ENCODE data around the gene NTF3.

DNA sequence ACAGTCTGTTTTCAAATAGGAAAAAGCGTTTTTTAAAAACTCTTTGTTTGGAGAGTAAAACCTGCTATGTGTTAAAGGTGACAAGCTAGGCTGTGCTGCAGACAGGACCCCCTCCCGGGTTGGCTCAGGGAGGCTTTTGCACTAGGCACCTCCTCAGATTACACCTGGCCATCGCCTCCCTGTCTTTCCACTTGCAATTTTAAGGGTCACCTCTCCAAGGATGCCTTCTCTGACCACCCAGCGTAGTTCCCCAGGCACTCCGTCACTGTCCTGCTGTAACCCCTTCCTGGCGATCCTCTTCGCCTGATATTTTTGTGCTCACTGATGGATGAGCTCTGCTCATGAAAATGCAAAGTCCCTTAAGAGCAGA, 80.7 kb downstream of the NTF3 start:
- TF ChIP-seq, protein P1, sequence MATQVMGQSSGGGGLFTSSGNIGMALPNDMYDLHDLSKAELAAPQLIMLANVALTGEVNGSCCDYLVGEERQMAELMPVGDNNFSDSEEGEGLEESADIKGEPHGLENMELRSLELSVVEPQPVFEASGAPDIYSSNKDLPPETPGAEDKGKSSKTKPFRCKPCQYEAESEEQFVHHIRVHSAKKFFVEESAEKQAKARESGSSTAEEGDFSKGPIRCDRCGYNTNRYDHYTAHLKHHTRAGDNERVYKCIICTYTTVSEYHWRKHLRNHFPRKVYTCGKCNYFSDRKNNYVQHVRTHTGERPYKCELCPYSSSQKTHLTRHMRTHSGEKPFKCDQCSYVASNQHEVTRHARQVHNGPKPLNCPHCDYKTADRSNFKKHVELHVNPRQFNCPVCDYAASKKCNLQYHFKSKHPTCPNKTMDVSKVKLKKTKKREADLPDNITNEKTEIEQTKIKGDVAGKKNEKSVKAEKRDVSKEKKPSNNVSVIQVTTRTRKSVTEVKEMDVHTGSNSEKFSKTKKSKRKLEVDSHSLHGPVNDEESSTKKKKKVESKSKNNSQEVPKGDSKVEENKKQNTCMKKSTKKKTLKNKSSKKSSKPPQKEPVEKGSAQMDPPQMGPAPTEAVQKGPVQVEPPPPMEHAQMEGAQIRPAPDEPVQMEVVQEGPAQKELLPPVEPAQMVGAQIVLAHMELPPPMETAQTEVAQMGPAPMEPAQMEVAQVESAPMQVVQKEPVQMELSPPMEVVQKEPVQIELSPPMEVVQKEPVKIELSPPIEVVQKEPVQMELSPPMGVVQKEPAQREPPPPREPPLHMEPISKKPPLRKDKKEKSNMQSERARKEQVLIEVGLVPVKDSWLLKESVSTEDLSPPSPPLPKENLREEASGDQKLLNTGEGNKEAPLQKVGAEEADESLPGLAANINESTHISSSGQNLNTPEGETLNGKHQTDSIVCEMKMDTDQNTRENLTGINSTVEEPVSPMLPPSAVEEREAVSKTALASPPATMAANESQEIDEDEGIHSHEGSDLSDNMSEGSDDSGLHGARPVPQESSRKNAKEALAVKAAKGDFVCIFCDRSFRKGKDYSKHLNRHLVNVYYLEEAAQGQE (IDR thresholded peaks at IDR 0.05; ENCODE audit: insufficient read depth in 1 of 2, low read depth in 2 of 2, low read length in 1 of 2): no peak
- TF ChIP-seq POLR2AphosphoS5 (IDR thresholded peaks at IDR 0.05; ENCODE audit: low read depth, low read length) (no peak), SIN3A (IDR thresholded peaks at IDR 0.05; ENCODE audit: borderline replicate concordance, insufficient read depth, low read depth, low read length) (no peak), TCF7L2 (IDR thresholded peaks at IDR 0.05; ENCODE audit: low read depth, low read length) (no peak)
- TF ChIP-seq, protein P2, sequence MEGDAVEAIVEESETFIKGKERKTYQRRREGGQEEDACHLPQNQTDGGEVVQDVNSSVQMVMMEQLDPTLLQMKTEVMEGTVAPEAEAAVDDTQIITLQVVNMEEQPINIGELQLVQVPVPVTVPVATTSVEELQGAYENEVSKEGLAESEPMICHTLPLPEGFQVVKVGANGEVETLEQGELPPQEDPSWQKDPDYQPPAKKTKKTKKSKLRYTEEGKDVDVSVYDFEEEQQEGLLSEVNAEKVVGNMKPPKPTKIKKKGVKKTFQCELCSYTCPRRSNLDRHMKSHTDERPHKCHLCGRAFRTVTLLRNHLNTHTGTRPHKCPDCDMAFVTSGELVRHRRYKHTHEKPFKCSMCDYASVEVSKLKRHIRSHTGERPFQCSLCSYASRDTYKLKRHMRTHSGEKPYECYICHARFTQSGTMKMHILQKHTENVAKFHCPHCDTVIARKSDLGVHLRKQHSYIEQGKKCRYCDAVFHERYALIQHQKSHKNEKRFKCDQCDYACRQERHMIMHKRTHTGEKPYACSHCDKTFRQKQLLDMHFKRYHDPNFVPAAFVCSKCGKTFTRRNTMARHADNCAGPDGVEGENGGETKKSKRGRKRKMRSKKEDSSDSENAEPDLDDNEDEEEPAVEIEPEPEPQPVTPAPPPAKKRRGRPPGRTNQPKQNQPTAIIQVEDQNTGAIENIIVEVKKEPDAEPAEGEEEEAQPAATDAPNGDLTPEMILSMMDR (IDR thresholded peaks at IDR 0.05): no peak

All from Panc1 (cell line).